ENCODE measurements around the gene SNX24. TPM values are rescaled to one million over a fixed set of nuclear protein-coding genes. Genes with fewer than 3 reads are reported as not detected.

Gene SNX24
- total RNA-seq, 1 experiment from 2014 or later = 22.3 TPM

DNA sequence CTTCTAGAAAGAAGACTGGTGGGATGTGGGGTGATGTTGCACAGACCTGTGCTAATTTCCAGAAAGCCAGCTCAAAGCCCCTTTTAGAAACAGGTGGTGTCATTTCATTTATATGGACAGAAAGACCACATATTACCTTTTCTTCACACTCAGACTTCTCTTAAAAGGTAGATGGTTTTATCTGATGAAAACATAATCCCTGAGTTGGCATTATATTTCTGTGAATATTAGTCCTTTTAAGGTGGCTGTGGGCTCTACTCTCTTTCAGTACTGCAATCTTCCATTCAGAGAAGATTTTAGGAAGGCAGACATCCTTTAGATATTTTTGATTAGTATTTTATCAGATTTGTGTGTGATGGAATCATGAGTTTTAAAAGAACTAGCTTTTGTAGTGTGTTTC lies 117.9 kb downstream of the SNX24 start:
- H3K9me3 ChIP-seq (ENCODE audit: insufficient read depth, low read depth) = no peaks in the 10 kb centered on the region
- no peaks in the 10 kb centered on the region for H3K79me2 ChIP-seq (ENCODE audit: low read depth)
- TF ChIP-seq, protein P1, sequence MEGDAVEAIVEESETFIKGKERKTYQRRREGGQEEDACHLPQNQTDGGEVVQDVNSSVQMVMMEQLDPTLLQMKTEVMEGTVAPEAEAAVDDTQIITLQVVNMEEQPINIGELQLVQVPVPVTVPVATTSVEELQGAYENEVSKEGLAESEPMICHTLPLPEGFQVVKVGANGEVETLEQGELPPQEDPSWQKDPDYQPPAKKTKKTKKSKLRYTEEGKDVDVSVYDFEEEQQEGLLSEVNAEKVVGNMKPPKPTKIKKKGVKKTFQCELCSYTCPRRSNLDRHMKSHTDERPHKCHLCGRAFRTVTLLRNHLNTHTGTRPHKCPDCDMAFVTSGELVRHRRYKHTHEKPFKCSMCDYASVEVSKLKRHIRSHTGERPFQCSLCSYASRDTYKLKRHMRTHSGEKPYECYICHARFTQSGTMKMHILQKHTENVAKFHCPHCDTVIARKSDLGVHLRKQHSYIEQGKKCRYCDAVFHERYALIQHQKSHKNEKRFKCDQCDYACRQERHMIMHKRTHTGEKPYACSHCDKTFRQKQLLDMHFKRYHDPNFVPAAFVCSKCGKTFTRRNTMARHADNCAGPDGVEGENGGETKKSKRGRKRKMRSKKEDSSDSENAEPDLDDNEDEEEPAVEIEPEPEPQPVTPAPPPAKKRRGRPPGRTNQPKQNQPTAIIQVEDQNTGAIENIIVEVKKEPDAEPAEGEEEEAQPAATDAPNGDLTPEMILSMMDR (conservative IDR thresholded peaks at IDR 0.05) = no peak
- TF ChIP-seq EZH2 (IDR thresholded peaks at IDR 0.05; ENCODE audit: low read depth) = no peak
- no peak for DNase-seq
- H2AFZ ChIP-seq = no peak overlapping the region
- no peaks in the 10 kb centered on the region for H4K20me1 ChIP-seq (ENCODE audit: insufficient read depth)
- no peak overlapping the region for H3K27ac ChIP-seq
- H3K4me1 ChIP-seq (replicated peaks; ENCODE audit: insufficient read depth) = no peaks in the 10 kb centered on the region
- H3K9me2 ChIP-seq (ENCODE audit: insufficient read depth) = no peaks in the 10 kb centered on the region
- H3K4me2 ChIP-seq = no peak overlapping the region
- H3K4me3 ChIP-seq = no peak overlapping the region
- H3F3A ChIP-seq (ENCODE audit: insufficient read depth, low read depth) = no peaks in the 10 kb centered on the region
- ChIA-PET POLR2A (ENCODE audit: unreplicated experiment) (no interaction called here), CTCF (interaction anchor here (0.7 kb wide), 1 partner anchor 15 kb away, joined by 3 read pairs; no protein-coding TSS in a partner anchor)
- intact Hi-C loops (cut with micrococcal nuclease; ENCODE audit: unreplicated experiment) = no loop called here
- no TSS peak for BruUV-seq (replicated peaks)
- H3K36me3 ChIP-seq (ENCODE audit: low read depth) = no peaks in the 10 kb centered on the region
- H3K27me3 ChIP-seq (ENCODE audit: insufficient read depth, low read depth) = no peaks in the 10 kb centered on the region

DNA sequence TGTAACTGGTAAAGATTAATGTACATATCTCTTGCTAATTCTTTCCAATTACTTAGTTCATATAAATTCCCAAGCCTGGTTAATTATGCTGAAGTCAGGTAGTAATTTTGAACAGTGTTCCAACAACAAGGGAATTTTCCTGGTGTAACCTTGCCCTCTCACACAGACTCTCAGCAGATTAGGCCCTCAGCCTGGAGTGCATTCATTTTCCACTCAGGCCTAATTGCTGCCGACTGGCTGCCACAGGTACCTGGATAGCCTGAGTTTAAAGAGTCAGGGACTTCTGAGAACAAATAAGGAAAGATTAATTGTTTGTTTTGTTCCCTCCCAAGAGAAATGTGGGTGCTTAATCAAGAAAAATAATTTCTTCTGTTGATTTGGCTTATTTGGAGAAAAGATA lies 119.7 kb downstream of the SNX24 start:
- BruUV-seq (replicated peaks) = no TSS peak
- Histone ChIP-seq H3F3A (ENCODE audit: insufficient read depth, low read depth) (no peaks in the 10 kb centered on the region), H3K9me3 (ENCODE audit: insufficient read depth, low read depth) (no peaks in the 10 kb centered on the region), H3K27me3 (ENCODE audit: insufficient read depth, low read depth) (no peaks in the 10 kb centered on the region), H3K4me3 (no peak overlapping the region), H3K9me2 (ENCODE audit: insufficient read depth) (no peaks in the 10 kb centered on the region), H2AFZ (no peak overlapping the region), H3K4me1 (replicated peaks; ENCODE audit: insufficient read depth) (no peaks in the 10 kb centered on the region), H3K4me2 (no peak overlapping the region), H3K79me2 (ENCODE audit: low read depth) (no peaks in the 10 kb centered on the region), H4K20me1 (ENCODE audit: insufficient read depth) (no peaks in the 10 kb centered on the region), H3K36me3 (ENCODE audit: low read depth) (no peaks in the 10 kb centered on the region), H3K27ac (no peak overlapping the region)
- POLR2A ChIA-PET (ENCODE audit: unreplicated experiment) = no interaction called here
- no peak for DNase-seq
- TF ChIP-seq, protein P1 (conservative IDR thresholded peaks at IDR 0.05) = no peak
- TF ChIP-seq EZH2 (IDR thresholded peaks at IDR 0.05; ENCODE audit: low read depth) = no peak
- intact Hi-C loops (cut with micrococcal nuclease; ENCODE audit: unreplicated experiment) = no loop called here
- CTCF ChIA-PET = no interaction called here

DNA sequence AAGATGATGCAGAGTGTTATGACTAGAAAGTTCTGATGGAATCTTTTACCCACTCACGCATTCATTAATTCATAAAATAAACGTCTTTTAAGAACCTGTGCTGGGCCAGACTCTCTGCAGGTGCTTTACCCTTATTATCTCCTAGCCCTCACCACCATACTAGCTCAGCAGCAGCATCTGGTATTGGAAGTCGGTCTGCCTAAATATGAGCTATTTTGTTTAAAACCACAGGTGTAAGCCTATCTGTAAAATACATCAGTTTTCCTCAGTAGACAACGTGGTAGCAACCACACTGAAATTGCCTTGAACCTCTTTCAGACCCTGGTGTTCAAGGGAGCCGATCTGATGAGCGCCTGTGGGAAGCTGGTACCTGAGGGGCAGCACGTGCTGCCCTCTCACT lies 121.7 kb downstream of the SNX24 start:
- TF ChIP-seq, protein P1 (conservative IDR thresholded peaks at IDR 0.05) = no peak
- no peak for TF ChIP-seq EZH2 (IDR thresholded peaks at IDR 0.05; ENCODE audit: low read depth)
- no peaks in the 10 kb centered on the region for H3F3A ChIP-seq (ENCODE audit: insufficient read depth, low read depth)
- no peaks in the 10 kb centered on the region for H3K79me2 ChIP-seq (ENCODE audit: low read depth)
- H3K27me3 ChIP-seq (ENCODE audit: insufficient read depth, low read depth) = no peaks in the 10 kb centered on the region
- no peak overlapping the region for H3K4me2 ChIP-seq
- ChIA-PET CTCF (no interaction called here), POLR2A (ENCODE audit: unreplicated experiment) (interaction anchor here (0.5 kb wide), 1 partner anchor 22 kb away, joined by 6 read pairs; no protein-coding TSS in a partner anchor)
- H3K9me2 ChIP-seq (ENCODE audit: insufficient read depth) = no peaks in the 10 kb centered on the region
- H3K9me3 ChIP-seq (ENCODE audit: insufficient read depth, low read depth) = no peaks in the 10 kb centered on the region
- no peak overlapping the region for H3K27ac ChIP-seq
- H4K20me1 ChIP-seq (ENCODE audit: insufficient read depth) = no peaks in the 10 kb centered on the region
- no TSS peak for BruUV-seq (replicated peaks)
- no peaks in the 10 kb centered on the region for H3K36me3 ChIP-seq (ENCODE audit: low read depth)
- no peak overlapping the region for H2AFZ ChIP-seq
- H3K4me3 ChIP-seq = no peak overlapping the region
- H3K4me1 ChIP-seq (replicated peaks; ENCODE audit: insufficient read depth) = no peaks in the 10 kb centered on the region
- no peak for DNase-seq
- intact Hi-C loops (cut with micrococcal nuclease; ENCODE audit: unreplicated experiment) = no loop called here

Measured in PC-9 (cell line).